Neural crest cell (in vitro differentiated cells): ENCODE data around the gene CHAF1A. TPM values are rescaled to one million over a fixed set of nuclear protein-coding genes. Genes with fewer than 3 reads are reported as not detected.
A peak's percentile ranks its signal among the peaks of the same experiment; 100 is the strongest.

Source experiments
- DNase-seq: peaks from one replicate; pipeline ENCODE4 v3.0.0; 2021; ENCODE audit warnings: low read depth, mixed read lengths, low spot score
- H3K27ac Mint-ChIP-seq: one replicate; pipeline ENCODE4 v1.8.0; 2021; ENCODE audit warnings: mild to moderate bottlenecking, mixed read lengths; ENCODE audit not compliant: unreplicated experiment
- H3K27me3 Mint-ChIP-seq: 2 replicates; pipeline ENCODE4 v1.8.0; 2021; ENCODE audit warnings: low read depth, mild to moderate bottlenecking, mixed read lengths
- H3K36me3 Mint-ChIP-seq: 2 replicates; pipeline ENCODE4 v1.8.0; 2021; ENCODE audit warnings: low read depth, mild to moderate bottlenecking, mixed read lengths
- H3K4me1 Mint-ChIP-seq: 2 replicates; pipeline ENCODE4 v1.8.0; 2021; ENCODE audit warnings: mixed read lengths
- H3K4me3 Mint-ChIP-seq: one replicate; pipeline ENCODE4 v1.8.0; 2021; ENCODE audit warnings: mild to moderate bottlenecking, mixed read lengths
- H3K9me3 Mint-ChIP-seq: 2 replicates; pipeline ENCODE4 v1.8.0; 2021; ENCODE audit warnings: mixed read lengths
- total RNA-seq: library from RNA; stranded (reverse); gene quantifications from 2 replicates; pipeline ENCODE4 v1.2.1, GENCODE V29; 2021
- TF ChIP-seq, protein P1 (sequence below): fragments of 200-600 bp; sonication (generic); conservative IDR thresholded peaks from 2 replicates; pipeline ENCODE4 v1.5.0; 2021; ENCODE audit warnings: antibody characterized with exemption, mild to moderate bottlenecking

The CHAF1A gene
- total RNA-seq, 1 donor from 2014 or later: 120 TPM

DNA sequence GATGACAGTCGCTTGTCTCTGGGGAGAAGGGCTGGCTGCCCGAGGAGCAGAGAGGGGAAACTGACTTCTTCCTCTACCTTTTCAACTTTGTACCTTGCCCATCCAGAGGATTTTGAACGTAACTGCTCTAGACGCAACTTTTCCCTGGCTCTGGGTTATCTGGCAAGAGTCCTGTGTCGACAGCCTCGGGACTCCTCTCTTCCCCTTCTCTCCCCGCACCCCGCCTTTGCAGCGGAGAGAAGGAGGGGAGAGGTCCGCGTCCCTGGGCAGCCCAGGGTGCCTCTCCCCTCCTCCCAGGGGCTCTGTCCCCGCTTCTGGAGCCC lies 2.7 kb upstream of the CHAF1A start:
- Mint-ChIP-seq H3K9me3 (no peaks in the 10 kb centered on the region), H3K4me1 (peaks cover 58% of the 10 kb centered on the region), H3K27me3 (no peaks in the 10 kb centered on the region), H3K36me3 (peaks cover 2% of the 10 kb centered on the region), H3K4me3 (peak overlapping the region; percentile 89), H3K27ac (peak overlapping the region; percentile 62)
- TF ChIP-seq, protein P1, sequence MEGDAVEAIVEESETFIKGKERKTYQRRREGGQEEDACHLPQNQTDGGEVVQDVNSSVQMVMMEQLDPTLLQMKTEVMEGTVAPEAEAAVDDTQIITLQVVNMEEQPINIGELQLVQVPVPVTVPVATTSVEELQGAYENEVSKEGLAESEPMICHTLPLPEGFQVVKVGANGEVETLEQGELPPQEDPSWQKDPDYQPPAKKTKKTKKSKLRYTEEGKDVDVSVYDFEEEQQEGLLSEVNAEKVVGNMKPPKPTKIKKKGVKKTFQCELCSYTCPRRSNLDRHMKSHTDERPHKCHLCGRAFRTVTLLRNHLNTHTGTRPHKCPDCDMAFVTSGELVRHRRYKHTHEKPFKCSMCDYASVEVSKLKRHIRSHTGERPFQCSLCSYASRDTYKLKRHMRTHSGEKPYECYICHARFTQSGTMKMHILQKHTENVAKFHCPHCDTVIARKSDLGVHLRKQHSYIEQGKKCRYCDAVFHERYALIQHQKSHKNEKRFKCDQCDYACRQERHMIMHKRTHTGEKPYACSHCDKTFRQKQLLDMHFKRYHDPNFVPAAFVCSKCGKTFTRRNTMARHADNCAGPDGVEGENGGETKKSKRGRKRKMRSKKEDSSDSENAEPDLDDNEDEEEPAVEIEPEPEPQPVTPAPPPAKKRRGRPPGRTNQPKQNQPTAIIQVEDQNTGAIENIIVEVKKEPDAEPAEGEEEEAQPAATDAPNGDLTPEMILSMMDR: no peak
- DNase-seq: no peak

DNA sequence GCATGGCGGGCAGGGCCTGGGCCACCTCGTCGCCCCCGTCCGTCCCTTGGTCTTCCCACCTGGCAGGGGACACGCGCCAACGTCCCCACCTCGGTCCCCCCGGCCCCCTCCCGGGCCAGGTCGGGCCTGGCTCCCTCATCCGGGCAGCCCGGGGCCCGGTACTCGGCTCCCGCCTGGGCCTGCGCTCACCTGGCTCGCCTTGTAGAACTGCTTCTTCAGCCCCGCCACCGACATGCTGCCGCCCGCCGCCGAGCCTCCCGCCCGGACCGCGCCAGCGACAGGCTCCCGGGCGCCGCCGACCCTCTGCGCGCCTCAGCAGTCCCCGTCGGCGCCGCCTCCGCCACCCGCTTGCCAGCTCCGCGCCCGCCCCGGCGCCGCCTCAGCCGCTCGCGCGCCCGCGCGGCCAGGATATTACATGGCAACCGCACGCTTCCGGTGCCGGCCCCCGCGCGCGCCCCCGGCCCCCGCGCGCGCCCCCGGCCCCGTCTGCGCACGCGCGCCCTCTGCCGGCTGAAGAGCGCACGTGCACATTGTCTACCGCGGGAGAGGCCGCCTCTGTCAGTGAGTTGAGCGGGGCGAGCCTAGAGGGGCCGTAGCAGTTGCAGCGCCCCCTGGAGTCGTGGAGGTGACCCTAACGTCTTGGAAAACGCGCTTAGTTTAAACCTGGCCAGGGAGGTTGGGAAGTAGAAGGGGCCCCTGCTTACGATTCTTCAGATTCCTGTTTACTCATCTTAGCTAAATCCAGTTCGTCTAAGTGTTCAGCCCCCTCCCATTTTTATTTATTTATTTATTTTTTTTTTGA lies 2.1 kb upstream of the CHAF1A start, which contains the start of gene SH3GL1:
SH3GL1 (minus strand) TSS at position 413 of the 802 bp plus-strand sequence; CDS start at position 234, 179 bp downstream.
- peak within 1 kb of the TSS; percentile 89 for H3K4me3 Mint-ChIP-seq
- H3K27ac Mint-ChIP-seq: peak within 1 kb of the TSS; percentile 62
- H3K4me1 Mint-ChIP-seq: peaks cover 57% of the 10 kb centered on the region
- TF ChIP-seq, protein P1: peak; percentile 97
- no peaks in the 10 kb centered on the region for H3K9me3 Mint-ChIP-seq
- H3K27me3 Mint-ChIP-seq: no peaks in the 10 kb centered on the region
- DNase-seq: peak; percentile 94
- peaks cover 2% of the 10 kb centered on the region for H3K36me3 Mint-ChIP-seq

DNA sequence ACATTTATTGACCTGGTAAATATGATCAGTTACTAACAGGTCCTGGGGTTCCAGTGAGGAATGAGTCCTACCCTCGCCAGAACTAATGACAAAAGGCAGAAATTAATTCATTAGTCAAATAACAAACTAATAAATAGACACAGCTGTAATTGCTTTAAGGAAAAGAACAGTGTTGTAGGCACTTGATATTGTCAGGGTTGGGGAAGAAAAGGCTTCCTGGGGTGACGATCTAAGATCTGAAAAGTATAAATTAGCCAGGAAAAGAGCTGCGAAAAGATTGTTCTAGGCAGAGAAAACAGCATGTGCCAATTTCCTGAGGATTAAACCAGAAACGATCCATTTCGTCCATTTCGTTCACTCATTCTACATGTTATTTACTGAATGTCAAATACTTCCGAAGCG lies 670 bp upstream of the CHAF1A start:
- no peaks in the 10 kb centered on the region for H3K9me3 Mint-ChIP-seq
- H3K4me1 Mint-ChIP-seq: peaks cover 61% of the 10 kb centered on the region
- peak overlapping the region; percentile 87 for H3K4me3 Mint-ChIP-seq
- DNase-seq: no peak
- TF ChIP-seq, protein P1: no peak
- no peaks in the 10 kb centered on the region for H3K27me3 Mint-ChIP-seq
- H3K27ac Mint-ChIP-seq: peak overlapping the region; percentile 83
- peaks cover 3% of the 10 kb centered on the region for H3K36me3 Mint-ChIP-seq

DNA sequence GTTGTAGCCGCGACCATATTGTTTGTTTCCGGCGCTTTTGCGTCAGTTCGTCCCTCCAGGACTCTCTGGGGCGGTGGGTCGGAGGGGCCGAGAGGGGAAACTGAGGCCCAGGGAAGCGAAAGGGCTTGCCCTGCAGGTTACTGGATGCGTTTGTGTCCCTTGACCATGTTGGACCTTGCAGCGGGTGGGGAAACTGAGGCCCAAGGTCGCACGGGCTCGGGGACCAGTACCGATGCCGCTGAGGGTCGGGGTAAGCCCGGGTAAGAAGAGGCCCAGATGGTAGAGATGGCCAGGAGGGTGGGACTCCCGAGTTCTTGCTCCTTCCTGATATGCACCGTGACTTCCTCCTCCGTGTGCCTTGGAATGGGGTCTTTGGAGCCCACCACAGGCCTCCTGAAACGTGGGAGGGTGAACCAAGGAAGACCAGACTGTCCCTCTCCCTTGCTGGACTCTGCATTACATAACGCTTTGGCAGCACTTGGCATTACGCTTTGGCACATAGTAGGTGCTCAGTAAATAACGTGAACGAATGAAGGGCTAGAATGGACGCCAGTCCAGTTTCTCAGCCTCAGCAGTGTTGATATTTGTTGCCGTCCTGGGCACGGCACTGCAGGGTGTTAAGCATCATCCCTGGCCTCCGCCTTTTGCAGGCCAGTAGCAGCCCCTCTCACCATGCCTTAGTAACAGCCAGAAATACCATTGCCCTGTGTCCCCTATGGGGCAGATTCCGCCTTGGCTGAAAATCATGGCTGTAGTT lies 743 bp downstream of the CHAF1A start:
- DNase-seq: no peak
- Mint-ChIP-seq H3K36me3 (peaks cover 3% of the 10 kb centered on the region), H3K9me3 (no peaks in the 10 kb centered on the region), H3K4me3 (peak overlapping the region; percentile 97), H3K4me1 (peaks cover 55% of the 10 kb centered on the region), H3K27ac (peak overlapping the region; percentile 96), H3K27me3 (no peaks in the 10 kb centered on the region)
- TF ChIP-seq, protein P1: no peak

DNA sequence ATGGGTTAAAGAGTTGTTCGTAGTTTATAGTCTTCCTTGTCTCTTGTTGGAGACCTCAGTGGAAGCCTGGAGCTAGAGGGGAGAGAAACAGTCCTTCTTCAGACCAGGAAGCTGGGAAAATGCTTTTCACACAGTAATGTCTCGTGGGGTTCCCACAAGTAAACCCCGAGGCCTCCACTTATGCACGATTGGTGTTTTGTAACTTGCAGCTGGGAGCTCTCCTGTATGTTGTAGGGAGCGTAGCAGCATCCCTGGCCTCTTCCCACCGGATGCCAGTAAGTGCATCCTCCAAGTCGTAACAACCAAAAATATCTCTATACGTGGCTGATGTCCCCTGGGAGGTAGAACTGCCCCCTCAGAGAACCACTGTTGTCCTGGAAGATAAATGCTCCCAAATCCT lies 3.5 kb downstream of the CHAF1A start:
- H3K27ac Mint-ChIP-seq: no peak overlapping the region
- H3K4me3 Mint-ChIP-seq: peak overlapping the region; percentile 83
- DNase-seq: no peak
- H3K9me3 Mint-ChIP-seq: no peaks in the 10 kb centered on the region
- H3K4me1 Mint-ChIP-seq: peaks cover 44% of the 10 kb centered on the region
- TF ChIP-seq, protein P1: no peak
- H3K36me3 Mint-ChIP-seq: peaks cover 8% of the 10 kb centered on the region
- H3K27me3 Mint-ChIP-seq: no peaks in the 10 kb centered on the region
